B cell (primary cell): ENCODE results near the gene DNAJB6. TPM values are rescaled to one million over a fixed set of nuclear protein-coding genes. Genes with fewer than 3 reads are reported as not detected.
A peak's percentile ranks its signal among the peaks of the same experiment; 100 is the strongest.

Experiments used
- ATAC-seq: fragments of 200-7000 bp; cut with Tn5 transposase; one replicate; pipeline ENCODE4 v1.10.0; 2021; ENCODE audit warnings: low read depth, mild to moderate bottlenecking, moderate number of reproducible peaks, moderate library complexity
- CTCF ChIA-PET: fragments of 350-600 bp; sonication (Branson Sonifier 250); formaldehyde crosslinking; loops from one replicate; lab custom pipeline; 2021; ENCODE audit warnings: antibody characterized with exemption, inconsistent platforms; lab: Charles Lee
- POLR2A ChIA-PET: fragments of 350-600 bp; sonication (Branson Sonifier 250); formaldehyde crosslinking; loops from one replicate; lab custom pipeline; 2021; ENCODE audit warnings: antibody characterized with exemption; lab: Charles Lee
- DNase-seq: peaks from one replicate; pipeline ENCODE4 v3.0.0; 2013
- H2AFZ ChIP-seq: 2 replicates; pipeline ENCODE4 v1.6.1; 2012; ENCODE audit warnings: mild to moderate bottlenecking, low read depth, low read length; ENCODE audit not compliant: insufficient read depth, poor library complexity, severe bottlenecking
- H3K27ac ChIP-seq, 2 donors: 1 replicate in 1 of 2; 2 replicates in 1 of 2; pipeline ENCODE4 v1.5.1; 2012 to 2013; ENCODE audit warnings: low read length in 2 of 2, mild to moderate bottlenecking in 2 of 2, moderate library complexity in 1 of 2
- H3K27me3 ChIP-seq, 4 experiments: fragments of 200-600 bp in 1 of 4; sonication (generic) in 1 of 4; replicated peaks in 1 of 4; 1 replicate in 2 of 4; 2 replicates in 2 of 4; pipeline versions ENCODE4 v1.6.1 to v1.7.0; 2013 to 2016; ENCODE audit warnings: low read length in 3 of 4, mild to moderate bottlenecking in 2 of 4, mixed read lengths in 1 of 4, moderate library complexity in 1 of 4; ENCODE audit not compliant: insufficient read depth in 4 of 4, control insufficient read depth in 3 of 4; ENCODE audit errors: control extremely low read depth in 1 of 4
- H3K36me3 ChIP-seq, 2 experiments: replicated peaks in 1 of 2; 1 replicate in 1 of 2; 2 replicates in 1 of 2; pipeline versions ENCODE4 v1.6.1 to v1.7.1; 2013; ENCODE audit warnings: low read length in 1 of 2; ENCODE audit not compliant: insufficient read depth in 2 of 2, control insufficient read depth in 1 of 2; ENCODE audit errors: control extremely low read depth in 1 of 2, extremely low read depth in 1 of 2
- H3K4me1 ChIP-seq, 2 donors: fragments of 200-600 bp in 1 of 2; sonication (generic) in 1 of 2; 1 replicate in 1 of 2; 2 replicates in 1 of 2; pipeline versions ENCODE4 v1.5.1 to v1.6.1; 2013 to 2017; ENCODE audit warnings: low read length in 2 of 2; ENCODE audit not compliant: control insufficient read depth in 2 of 2, insufficient read depth in 2 of 2
- H3K4me2 ChIP-seq: replicated peaks from 2 replicates; pipeline ENCODE3; 2012; ENCODE audit warnings: mild to moderate bottlenecking, low read depth, low read length; ENCODE audit not compliant: poor library complexity, severe bottlenecking
- H3K4me3 ChIP-seq, 5 experiments: fragments of 200-600 bp in 1 of 5; sonication (generic) in 1 of 5; 1 replicate in 3 of 5; 2 replicates in 2 of 5; pipeline versions ENCODE4 v1.5.1 to v1.7.0; 2011 to 2016; ENCODE audit warnings: low read length in 4 of 5, mild to moderate bottlenecking in 4 of 5, low read depth in 2 of 5, control low read depth in 1 of 5, moderate library complexity in 1 of 5; ENCODE audit not compliant: insufficient read depth in 1 of 5; ENCODE audit errors: control extremely low read depth in 1 of 5, extremely low read depth in 1 of 5
- H3K79me2 ChIP-seq: fragments of 200-600 bp; sonication (generic); one replicate; pipeline ENCODE4 v1.6.0; 2016; ENCODE audit warnings: low read length; ENCODE audit not compliant: control insufficient read depth, insufficient read depth
- H3K9ac ChIP-seq: fragments of 200-600 bp; sonication (generic); 2 replicates; pipeline ENCODE4 v1.6.1; 2017; ENCODE audit warnings: mild to moderate bottlenecking, low read length, moderate library complexity
- H3K9me3 ChIP-seq, 3 donors: one replicate each; pipeline versions ENCODE4 v1.6.1 to v1.7.1; 2013; ENCODE audit warnings: low read length in 2 of 3; ENCODE audit not compliant: control insufficient read depth in 2 of 3, insufficient read depth in 1 of 3; ENCODE audit errors: control extremely low read depth in 1 of 3
- H4K20me1 ChIP-seq: 2 replicates; pipeline ENCODE4 v1.6.0; 2012; ENCODE audit warnings: mild to moderate bottlenecking, low read length; ENCODE audit not compliant: insufficient read depth, control insufficient read depth, poor library complexity, severe bottlenecking
- H3K27ac Mint-ChIP-seq: one replicate; pipeline ENCODE4 v1.8.0; 2021; ENCODE audit warnings: mixed read lengths
- H3K27me3 Mint-ChIP-seq: one replicate; pipeline ENCODE4 v1.8.0; 2021; ENCODE audit warnings: mixed read lengths
- H3K4me1 Mint-ChIP-seq: one replicate; pipeline ENCODE4 v1.8.0; 2021; ENCODE audit warnings: mixed read lengths
- H3K4me3 Mint-ChIP-seq: one replicate; pipeline ENCODE4 v1.8.0; 2021; ENCODE audit warnings: mixed read lengths
- H3K9me3 Mint-ChIP-seq: one replicate; pipeline ENCODE4 v1.8.0; 2022; ENCODE audit warnings: mixed read lengths; ENCODE audit not compliant: insufficient read depth
- EZH2 ChIP-seq: IDR thresholded peaks from 2 replicates; pipeline ENCODE4 v1.6.1; 2012; ENCODE audit warnings: borderline replicate concordance, low read depth, mild to moderate bottlenecking, moderate library complexity, low read length; ENCODE audit not compliant: insufficient read depth, poor library complexity, severe bottlenecking
- WGBS: methylation state at CpG from one replicate; pipeline ENCODE4 v1.1.5; 2013; ENCODE audit warnings: missing lambda C conversion rate; ENCODE audit not compliant: insufficient coverage; 5-methylcytosine and 5-hydroxymethylcytosine counted together
- intact Hi-C: fragments of 100-400 bp; cut with micrococcal nuclease; formaldehyde crosslinking; loops from one replicate; pipeline ENCODE4 v1.10.0; 2022
- polyA plus RNA-seq: library from polyadenylated mRNA; depleted of rRNA; stranded (reverse); fragments of >200 nt; gene quantifications from 2 replicates; pipeline ENCODE4 v1.2.3, GENCODE V29; 2012
- total RNA-seq, 2 donors: library from RNA; stranded (reverse); fragments of 120-200 nt in 1 of 2; gene quantifications; 1 replicate in 1 of 2; 2 replicates in 1 of 2; pipeline versions ENCODE4 v1.2.3 to v1.2.4, GENCODE V29; 2013 to 2022
- TF ChIP-seq, protein P1 (sequence below): fragments of 200-600 bp; IDR thresholded peaks from one replicate; pipeline ENCODE4 v1.8.0; 2022; ENCODE audit warnings: antibody characterized with exemption, mild to moderate bottlenecking

Gene DNAJB6
- total and polyA plus RNA-seq, 2 donors (not counting 1 experiment from before 2014, with no cell fraction given): 22.4 to 116 TPM

DNA sequence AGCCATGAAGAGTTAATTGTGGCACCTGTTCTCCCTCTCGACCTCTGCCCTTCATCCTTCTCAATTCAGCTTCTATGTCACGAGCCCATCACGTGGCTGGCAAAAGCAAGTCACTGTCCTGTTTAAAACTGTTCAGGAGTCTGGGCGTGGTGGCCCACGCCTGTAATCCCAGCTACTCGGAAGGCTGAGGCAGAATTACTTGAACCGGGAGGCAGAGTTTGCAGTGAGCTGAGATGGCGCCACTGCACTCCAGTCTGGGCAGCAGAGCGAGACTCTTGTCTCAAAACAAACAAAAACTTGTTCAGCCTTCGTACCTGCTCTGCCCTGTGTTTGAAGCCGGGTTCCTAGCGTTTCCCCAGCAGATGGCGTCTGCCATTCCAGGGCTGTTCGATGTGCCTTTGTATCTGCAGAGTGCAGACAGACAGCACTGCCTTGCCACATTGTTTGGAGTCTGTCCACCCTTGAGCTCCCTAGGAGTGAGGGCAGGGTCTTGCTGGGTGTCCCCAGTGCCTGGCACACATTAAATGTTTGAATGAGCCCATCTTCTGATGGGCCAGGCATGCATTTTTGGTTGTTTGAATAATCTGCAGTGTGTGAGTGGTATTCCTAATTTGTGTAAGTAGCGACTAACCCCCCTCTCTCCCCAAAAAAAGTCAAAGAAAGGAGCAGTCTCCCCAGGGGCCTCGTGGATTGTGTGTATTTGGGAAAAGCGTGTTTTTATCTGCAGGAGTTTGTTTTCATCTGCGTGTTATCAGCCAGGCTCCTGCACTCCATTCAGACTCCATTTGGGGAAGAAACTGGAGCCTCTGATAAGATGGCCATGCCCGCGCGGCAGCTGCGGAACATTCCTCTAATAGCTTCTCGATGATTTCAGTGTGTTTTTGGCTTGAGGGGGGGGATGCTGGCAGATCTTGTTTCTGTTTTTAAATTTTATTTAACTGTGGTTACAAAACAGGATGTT is 61.2 kb downstream of the DNAJB6 start:
- H2AFZ ChIP-seq: no peak overlapping the region
- DNase-seq (peak; percentile 21), ATAC-seq (no peak)
- no peak overlapping the region for H3K9ac ChIP-seq
- TF ChIP-seq EZH2: no peak
- TF ChIP-seq, protein P1, sequence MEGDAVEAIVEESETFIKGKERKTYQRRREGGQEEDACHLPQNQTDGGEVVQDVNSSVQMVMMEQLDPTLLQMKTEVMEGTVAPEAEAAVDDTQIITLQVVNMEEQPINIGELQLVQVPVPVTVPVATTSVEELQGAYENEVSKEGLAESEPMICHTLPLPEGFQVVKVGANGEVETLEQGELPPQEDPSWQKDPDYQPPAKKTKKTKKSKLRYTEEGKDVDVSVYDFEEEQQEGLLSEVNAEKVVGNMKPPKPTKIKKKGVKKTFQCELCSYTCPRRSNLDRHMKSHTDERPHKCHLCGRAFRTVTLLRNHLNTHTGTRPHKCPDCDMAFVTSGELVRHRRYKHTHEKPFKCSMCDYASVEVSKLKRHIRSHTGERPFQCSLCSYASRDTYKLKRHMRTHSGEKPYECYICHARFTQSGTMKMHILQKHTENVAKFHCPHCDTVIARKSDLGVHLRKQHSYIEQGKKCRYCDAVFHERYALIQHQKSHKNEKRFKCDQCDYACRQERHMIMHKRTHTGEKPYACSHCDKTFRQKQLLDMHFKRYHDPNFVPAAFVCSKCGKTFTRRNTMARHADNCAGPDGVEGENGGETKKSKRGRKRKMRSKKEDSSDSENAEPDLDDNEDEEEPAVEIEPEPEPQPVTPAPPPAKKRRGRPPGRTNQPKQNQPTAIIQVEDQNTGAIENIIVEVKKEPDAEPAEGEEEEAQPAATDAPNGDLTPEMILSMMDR: no peak
- Mint-ChIP-seq H3K4me1 (peaks cover 9% of the 10 kb centered on the region), H3K9me3 (no peaks in the 10 kb centered on the region), H3K27ac (no peak overlapping the region), H3K27me3 (no peaks in the 10 kb centered on the region), H3K4me3 (no peak overlapping the region)
- WGBS: 69% methylated on average over 14 of the region's 23 CpGs
- peaks cover 0 to 30% of the 10 kb centered on the region in 2 experiments for H3K36me3 ChIP-seq
- no peaks in the 10 kb centered on the region for H3K27me3 ChIP-seq
- H3K4me1 ChIP-seq: peaks cover 0 to 5% of the 10 kb centered on the region in 2 donors
- H4K20me1 ChIP-seq: peaks cover 44% of the 10 kb centered on the region
- H3K4me2 ChIP-seq: no peak overlapping the region
- ChIA-PET CTCF (interaction anchor here (1.0 to 1.6 kb wide), 2 partner anchors 11 to 13 kb away, joined by 3 to 4 read pairs; no protein-coding TSS in a partner anchor), POLR2A (no interaction called here)
- H3K4me3 ChIP-seq: no peak overlapping the region
- intact Hi-C loops: no loop called here
- no peaks in the 10 kb centered on the region for H3K9me3 ChIP-seq
- no peak overlapping the region for H3K27ac ChIP-seq
- peaks cover 47% of the 10 kb centered on the region for H3K79me2 ChIP-seq
